Stimulated activated CD8-positive, alpha-beta memory T cell treated with anti-CD3 and anti-CD28 coated beads, Interleukin-4, amount 100 ng/mL, for 4 hours (primary cell): ENCODE measurements around the gene MAP1A.

Source experiments
- DNase-seq, 2 donors: peaks; one replicate each; pipeline ENCODE4 v3.0.0-alpha.2; 2020; ENCODE audit warnings: low read depth in 2 of 2, low spot score in 1 of 2

MAP1A gene

DNA sequence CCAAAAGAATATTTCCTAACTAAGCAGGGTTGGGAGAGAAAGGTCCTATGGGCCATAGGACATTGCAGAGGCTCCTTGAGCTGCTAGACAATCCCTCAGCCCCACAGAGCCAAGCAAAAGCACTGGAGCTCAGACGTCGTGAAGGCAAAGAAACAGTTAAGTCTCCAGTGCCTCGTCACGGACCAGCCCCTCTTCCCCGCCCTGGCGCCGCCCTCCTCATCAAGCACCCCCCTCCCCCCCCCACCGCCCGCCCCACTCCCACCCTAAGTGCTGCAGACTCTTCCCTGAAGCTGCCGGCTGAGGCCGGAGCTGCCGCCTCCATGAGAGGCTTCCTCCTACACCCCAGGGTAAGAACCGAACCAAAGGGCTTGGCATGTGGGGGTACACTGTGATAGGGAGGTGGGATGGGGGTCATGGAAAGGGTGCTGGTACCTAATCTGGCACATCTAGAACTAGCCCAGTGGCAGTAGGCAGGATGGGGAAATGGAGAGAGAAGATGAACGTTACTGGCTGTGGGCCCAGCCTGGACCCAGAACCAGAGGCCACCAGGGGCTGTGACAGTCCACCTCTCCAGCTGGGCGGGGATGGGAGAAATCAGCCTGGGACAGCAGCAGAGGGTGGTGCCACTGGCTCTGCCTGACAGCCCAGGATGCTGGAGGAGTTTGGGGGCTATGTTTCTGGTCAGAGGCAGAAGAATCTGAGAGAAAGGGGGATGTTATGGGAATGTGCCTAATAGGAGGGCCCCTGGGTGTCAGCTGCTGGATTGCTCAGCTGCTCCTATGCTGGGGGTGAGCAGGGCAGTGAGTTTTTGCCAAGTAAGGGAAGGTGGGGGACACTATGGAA is at the start of gene MAP1A:
TSS of gene MAP1A (plus strand) at position 255 of the 843 bp plus-strand sequence. CDS start 3,866 bp downstream, outside the sequence.
- no peak for DNase-seq

- DNase-seq: no peak
Observed at GRCh38 chr15:43469867-43470266, 47.5 kb upstream of the MAP1A start.

GRCh38 chr15:43471975-43472374 is 45.4 kb upstream of the MAP1A start:
- no peak for DNase-seq

- no peak for DNase-seq
Observed at GRCh38 chr15:43473885-43474284, 43.5 kb upstream of the MAP1A start.

DNA sequence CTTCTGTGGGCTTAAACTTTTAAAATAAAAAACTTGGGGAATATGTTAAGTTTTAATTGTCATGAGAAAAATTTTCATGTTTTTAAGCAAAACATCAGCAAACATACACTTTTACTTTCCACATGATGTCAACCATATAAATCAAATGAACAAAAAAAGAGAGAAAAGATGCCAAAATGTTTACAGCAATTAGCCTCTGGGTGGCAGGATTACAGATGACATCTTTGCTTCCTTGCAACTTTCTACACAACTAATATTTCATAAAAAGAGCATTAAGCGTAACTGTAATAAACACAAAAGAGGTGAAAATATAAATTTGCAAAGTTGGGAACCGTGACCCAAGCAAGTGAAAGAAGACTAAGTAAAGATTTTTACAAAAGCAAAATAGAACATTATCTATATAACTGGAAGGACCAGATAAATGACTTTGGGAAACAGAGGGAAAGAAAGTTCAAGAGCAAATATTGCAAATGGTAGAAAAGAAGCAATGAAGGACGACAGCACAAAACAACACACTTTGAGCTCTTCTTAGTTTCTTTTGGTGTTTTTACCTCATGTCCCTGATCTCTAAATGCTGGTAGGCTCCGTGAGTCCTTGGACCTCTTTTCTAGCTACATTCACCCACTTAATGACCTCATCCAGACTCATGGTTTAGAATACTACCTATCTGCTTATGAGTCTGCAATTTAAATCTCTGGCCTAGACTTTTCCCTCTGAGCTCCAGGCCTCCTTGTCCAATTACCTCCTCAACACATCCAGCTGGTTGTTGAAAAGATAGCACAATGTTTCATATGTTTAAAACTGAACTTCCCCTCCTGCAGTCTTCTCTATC is 33.9 kb upstream of the MAP1A start:
- no peak for DNase-seq

DNA sequence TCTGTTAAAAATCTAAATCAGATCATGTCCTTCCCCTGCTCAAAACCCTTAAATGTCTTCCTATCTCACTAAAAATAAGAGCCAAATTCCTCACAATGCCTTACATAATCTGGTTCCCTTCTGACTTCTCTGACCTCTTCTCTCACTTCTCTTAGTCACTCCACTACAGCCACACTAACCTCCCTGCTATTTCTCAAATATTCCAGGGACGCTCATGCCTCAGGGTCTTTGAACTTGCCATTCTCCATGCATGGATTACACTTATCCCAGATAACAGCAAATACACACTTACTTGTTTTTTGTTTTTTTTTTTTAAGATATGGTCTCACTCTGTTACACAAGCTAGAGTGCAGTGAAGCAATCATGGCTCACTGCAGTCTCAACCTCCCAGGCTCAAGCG is 33.0 kb upstream of the MAP1A start:
- no peak for DNase-seq

DNA sequence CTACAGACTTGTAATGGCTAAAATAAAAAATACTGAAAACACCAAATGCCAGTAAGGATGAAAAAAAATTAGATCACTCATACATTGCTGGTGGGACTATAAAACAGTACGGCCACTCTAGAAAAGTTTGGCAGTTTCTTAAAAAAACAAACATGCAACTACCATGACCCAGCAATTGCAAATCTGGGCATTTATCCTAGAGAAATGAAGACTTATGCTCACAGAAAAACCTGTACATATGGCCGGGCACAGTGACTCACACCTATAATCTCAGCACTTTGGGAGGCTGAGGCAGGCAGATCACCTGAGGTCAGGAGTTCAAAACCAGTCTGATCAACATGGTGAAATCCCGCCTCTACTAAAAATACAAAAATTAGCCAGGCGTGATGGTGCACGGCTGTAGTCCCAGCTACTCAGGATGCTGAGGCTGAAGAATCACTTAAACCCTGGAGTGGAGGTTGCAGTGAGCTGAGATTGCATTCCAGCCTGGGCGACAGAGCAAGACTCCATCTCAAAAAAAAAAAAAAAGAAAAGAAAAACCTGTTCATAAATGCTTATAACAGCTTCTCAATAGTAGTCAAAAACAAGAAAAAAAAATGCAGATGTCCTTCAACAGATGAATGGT is 30.0 kb upstream of the MAP1A start:
- no peak for DNase-seq

DNA sequence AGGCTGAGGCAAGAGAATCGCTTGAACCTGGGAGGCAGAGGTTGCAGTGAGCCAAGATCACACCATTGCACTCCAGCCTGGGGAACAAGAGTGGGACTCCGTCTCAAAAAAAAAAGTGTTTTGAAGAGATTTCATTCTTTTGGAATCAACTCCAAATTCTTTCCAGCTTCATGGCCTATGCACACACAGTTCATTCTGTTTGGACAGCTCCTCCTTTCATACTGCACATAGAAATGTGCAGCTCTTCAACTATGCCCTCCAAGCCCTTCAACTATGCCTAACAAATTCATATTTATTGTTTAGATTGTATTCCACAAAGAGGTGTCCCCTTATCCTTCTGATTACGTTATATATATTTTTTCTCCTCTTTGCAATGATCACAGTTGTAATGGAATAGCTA is 28.6 kb upstream of the MAP1A start:
- DNase-seq: no peak

DNA sequence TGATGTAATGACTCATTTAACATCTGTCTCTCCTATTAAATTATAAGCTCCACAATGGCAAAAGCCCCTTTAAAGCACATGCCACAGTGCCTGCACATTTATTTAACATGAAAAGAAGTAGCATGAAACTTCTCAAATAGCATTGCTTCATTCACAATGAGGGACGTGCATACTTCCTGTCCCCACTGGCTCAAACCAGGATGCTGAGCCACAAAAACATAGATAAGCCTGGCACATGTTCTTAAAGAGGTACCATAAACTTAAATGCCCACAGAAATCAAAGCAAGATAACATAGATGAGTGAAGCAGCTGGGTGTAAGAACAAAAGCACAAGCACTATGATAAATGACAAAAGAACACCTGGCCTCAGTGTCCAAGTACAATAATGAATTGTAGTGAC is 28.2 kb upstream of the MAP1A start:
- no peak for DNase-seq

GRCh38 chr15:43492266-43492665 is 25.1 kb upstream of the MAP1A start:
- DNase-seq: no peak

DNA sequence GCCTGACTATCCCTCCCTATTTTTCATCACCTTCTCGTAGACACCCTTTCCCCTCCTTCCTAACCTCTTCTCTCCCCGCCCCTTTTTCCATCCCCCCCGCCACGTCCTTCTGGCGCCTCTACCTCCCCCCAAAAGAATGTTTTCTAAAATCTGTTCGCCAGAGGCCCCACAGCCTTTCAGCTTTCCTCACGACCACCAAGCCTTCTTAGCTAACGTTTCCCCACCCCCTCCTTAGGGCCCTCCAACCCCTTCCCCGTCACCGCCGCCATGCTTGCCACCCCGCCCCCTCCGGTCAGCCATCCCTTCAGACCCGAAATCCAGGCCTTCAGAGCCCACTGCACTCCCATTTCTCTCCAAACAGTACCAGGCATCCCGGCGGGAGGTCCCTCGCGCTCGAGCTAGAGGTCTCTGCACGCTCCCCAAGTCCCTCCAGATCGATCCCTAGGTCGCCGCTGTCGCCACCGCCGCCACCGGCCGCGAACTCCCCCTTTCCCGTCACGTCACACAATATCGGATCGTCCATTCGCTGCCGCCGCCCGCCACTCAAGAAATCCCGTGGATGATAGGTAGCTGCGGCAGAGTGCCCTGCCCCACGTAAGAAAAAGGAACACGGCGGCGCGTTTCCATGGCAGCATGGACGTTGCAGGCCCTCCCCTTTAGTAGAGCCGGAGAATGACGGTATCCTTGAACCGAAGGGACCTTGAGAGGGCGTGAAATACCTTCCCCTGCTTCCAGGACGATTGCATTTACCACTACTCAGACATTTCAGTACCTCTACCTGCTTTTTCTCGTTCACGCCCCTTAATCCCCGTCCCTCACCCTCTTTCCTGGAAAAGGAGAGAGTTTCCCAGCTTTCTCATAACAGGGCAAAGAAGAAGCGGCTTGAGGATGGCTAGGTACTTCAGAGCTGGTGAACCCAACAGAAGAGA is 24.5 kb upstream of the MAP1A start, which contains the start of gene TP53BP1:
TSS of gene TP53BP1 (minus strand) at position 484 of the 929 bp plus-strand sequence. CDS start at position 371, 113 bp downstream.
- peak; percentile 88 for DNase-seq

DNA sequence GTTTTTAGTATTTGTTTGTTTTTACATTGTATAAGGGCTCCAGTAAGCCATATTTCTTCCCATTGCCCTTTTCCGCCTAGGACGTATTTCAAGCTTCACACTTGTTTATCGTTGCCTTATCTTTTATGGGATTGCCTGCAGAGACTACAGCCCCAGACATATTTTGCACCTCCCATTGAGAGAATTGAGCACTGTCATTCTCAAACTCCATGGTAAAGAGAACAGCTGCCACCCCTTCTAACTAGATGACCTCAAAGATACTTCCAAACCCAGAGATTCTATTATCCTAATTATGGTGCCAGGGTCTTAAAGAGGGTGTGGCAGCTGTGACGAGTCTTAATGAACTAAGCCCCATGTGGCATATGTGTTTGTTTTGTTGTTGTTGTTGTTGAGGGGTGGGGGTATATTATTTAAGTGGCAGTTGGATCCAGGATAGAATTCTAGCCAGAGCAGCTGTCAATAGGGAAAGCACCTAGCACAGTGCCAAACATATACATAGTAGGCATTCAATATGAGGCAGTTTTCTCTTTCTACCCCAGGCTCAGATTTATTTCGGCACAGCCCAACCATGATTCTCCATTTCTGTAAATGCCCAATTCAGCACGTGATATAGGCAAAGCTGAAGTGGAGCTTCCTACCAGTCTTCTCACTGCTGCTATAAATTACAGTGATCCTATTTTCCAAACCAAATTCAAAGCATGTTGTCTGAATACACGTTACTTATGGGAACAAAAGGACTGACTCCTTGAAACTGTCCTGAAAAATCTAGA is 23.5 kb upstream of the MAP1A start:
- no peak for DNase-seq

GRCh38 chr15:43498990-43499389 is 18.4 kb upstream of the MAP1A start:
- no peak for DNase-seq

DNA sequence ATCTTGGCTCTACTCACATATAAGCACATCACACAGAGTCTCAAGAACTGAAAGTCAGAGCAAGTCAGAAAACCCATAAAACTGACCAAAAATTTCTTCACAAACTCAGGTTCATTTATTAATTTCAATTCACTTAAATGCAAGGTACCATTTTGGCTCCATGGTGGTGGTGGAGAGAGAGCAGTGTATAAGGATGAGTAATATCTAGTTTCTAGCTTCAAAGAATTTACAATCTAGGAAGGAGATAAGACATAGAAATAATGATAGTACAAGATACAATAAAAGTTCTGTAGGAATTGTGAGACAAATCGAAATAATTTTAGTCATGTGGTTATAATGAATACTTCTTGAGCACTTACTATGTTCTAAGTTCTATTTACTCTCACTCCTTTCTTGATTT is 17.8 kb upstream of the MAP1A start:
- no peak for DNase-seq

DNA sequence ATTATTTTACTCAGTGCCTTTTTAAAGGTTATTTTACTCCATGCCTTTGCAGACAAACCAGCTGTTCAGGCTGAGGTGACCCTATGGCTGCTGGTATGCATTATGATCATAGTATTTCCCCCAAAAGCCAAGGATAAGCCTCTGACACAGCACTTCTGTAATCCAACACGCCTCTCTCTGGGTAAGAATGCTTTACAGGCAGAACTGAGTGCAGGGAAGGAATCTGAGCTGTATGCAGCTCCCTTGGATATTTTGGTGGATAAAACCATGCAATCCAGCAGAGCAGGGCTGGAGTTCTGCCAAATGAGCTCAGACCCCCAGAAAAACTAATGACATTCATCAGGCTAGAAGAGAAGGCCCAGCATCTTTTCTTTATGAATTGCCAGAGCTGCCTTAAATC is 11.7 kb upstream of the MAP1A start:
- no peak for DNase-seq

DNA sequence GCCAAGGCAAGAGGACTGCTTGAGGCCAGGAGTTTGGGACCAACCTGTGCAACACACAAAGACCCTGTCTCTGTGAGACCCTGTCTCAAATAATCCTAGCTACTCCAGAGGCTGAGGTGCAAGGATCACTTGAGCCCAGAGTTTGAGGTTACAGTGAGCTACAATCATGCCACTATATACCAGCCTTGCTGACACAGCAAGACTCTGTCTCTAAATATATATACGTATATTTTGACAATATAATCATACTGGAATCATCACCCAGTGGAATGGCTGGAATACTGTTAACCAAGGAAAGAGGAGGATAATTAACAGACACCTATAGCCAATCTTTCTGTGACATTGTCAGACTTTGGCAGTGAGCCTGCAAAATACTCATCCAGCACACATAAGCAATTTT is 9.0 kb upstream of the MAP1A start:
- no peak for DNase-seq

DNA sequence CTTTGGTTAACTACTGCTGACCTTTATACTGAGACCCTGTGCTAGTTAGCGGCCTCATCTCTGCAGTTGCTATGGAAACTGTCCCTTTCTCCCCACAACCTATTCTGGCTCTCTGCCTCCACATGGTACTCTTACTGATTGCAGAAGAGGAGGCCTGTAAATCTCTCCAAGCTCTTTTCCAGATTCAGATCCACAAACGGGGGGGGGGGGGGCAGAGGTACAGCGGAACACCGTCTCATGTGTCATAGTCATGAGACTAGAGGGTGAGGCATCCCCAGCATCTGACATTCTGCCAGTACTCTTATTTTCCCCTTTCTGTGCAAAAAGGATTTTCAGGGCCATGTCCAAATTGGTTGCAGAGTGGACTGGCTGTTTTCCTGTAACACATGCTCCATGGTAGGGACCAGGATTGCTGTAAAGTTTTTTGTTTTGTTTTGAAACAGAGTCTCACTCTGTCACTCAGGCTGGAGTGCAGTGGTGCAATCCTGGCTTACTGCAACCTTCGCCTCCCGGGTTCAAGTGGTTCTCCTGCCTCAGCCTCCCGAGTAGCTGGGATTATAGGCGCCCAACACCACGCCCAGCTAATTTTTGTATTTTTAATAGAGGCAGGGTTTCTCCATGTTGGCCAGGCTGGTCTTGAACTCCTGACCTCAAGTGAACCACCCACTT is 8.3 kb upstream of the MAP1A start:
- DNase-seq: no peak

DNA sequence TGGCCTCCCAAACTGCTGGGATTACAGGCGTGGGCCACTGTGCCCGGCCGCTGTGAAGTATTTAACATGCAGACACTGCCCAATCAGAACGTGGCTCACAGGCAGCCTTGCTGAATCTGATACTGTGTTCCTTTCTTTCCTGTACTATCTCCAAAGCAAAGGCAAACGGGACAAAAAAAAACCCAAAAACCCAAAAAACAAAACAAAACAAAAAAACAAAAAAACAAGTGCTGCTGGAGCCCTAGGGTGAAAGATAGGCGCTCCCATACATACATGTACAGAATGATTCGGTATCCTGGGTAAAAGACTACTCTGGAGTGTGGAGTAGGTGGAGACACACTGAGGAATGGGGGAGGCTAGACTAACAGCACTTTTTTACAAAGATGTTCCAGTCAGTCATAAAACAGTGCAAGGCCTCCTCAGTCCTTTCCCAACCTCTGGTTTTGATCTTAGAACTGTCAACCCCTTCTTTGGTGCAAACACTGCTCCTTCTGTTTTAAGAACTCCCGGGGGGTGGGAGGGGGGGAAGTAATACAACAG is 7.7 kb upstream of the MAP1A start:
- no peak for DNase-seq
